Measurements from ENCODE around the gene C19orf25. TPM values are rescaled to one million over a fixed set of nuclear protein-coding genes. Genes with fewer than 3 reads are reported as not detected.
"Not testable (repeated sequence)": the region's sequence is repeated elsewhere in the genome, so short reads cannot be mapped to it uniquely, and the experiment has no call there.

C19orf25 gene
- total RNA-seq, 6 experiments from 2014 or later = 12.2 to 32.7 (median 15.3) TPM

DNA sequence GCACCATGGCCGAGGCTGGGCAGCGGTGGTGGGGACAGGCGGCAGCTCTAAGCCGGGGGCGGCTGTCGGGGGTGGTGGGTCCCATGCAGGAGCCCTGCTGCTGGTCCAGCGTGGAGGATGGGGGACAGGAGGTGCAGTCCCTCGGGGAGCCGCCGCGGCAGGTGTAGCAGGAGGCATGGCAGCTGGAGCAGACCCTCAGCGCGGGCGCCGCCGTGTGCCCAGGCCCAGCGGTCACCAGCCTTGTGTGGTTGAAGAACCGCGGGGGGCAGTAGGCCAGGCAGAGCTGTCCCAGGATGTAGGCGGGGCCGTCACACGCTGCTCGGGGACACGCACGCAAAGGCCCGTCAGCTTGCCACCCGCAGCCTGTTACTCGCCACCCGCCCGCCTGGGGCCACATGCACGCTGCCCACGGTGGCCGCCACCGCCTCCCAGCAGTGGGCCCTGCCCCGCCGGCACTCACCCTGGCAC, 2.9 kb upstream of the C19orf25 start:
- DNase-seq = peak in 2 of 3 donors; percentile 21 to 53
- TF ChIP-seq POLR2A (IDR thresholded peaks at IDR 0.05) = no peak
- TF ChIP-seq, protein P1, sequence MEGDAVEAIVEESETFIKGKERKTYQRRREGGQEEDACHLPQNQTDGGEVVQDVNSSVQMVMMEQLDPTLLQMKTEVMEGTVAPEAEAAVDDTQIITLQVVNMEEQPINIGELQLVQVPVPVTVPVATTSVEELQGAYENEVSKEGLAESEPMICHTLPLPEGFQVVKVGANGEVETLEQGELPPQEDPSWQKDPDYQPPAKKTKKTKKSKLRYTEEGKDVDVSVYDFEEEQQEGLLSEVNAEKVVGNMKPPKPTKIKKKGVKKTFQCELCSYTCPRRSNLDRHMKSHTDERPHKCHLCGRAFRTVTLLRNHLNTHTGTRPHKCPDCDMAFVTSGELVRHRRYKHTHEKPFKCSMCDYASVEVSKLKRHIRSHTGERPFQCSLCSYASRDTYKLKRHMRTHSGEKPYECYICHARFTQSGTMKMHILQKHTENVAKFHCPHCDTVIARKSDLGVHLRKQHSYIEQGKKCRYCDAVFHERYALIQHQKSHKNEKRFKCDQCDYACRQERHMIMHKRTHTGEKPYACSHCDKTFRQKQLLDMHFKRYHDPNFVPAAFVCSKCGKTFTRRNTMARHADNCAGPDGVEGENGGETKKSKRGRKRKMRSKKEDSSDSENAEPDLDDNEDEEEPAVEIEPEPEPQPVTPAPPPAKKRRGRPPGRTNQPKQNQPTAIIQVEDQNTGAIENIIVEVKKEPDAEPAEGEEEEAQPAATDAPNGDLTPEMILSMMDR (IDR thresholded peaks at IDR 0.05) = no peak
- Histone ChIP-seq H3K4me1 (peaks cover 0 to 9% (median 4%) of the 10 kb centered on the region in 4 donors), H3K27me3 (no peaks in the 10 kb centered on the region), H3K27ac (no peak overlapping the region), H3K36me3 (no peaks in the 10 kb centered on the region), H3K9me3 (no peaks in the 10 kb centered on the region), H3K4me3 (no peak overlapping the region)
- no CpG with 5 or more reads among the region's 36 CpGs for WGBS (ENCODE audit: insufficient coverage, low coverage, low lambda C conversion rate, missing lambda C conversion rate)
- ATAC-seq = no peak
- intact Hi-C loops (cut with DNase I) = no loop called here

DNA sequence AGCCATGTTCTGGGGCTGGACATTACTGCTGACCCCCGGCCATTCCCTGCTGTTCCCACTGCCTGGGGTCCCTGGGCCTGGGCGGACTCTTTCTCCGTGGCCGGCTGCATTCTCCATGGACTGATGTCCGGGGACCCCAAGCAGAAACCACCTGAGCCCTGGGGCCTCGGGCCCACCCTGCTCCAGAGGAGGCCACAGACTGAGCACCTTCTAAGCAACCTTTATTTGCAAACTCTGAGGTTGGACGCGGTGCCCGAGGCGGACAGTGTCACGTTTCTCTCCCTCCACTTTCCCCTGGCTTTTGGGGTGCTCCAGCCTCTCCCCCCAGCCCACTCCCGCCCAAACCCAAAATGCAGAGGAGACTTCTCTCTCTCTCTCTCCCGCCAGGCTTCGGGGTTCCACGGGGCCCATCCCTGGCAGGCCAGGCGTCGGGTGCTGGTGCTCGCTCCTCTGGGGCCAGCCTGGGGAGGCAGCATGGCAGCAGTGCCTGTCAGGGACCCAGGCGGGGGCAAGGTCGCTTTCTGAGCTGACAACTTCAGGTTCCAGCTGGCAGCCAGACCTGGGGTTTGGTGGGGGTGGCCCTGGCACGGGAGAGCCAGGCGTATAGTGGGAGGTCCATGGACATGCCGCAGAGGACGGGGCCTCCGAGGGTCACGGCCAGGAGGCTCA, 2.3 kb upstream of the C19orf25 start:
- Histone ChIP-seq H3K4me3 (no peak overlapping the region), H3K27ac (no peak overlapping the region), H3K36me3 (no peaks in the 10 kb centered on the region), H3K27me3 (no peaks in the 10 kb centered on the region), H3K4me1 (peaks cover 0 to 9% (median 4%) of the 10 kb centered on the region in 4 donors), H3K9me3 (no peaks in the 10 kb centered on the region)
- no peak for ATAC-seq
- no peak for TF ChIP-seq POLR2A (IDR thresholded peaks at IDR 0.05)
- TF ChIP-seq, protein P1 (IDR thresholded peaks at IDR 0.05) = no peak
- intact Hi-C loops (cut with DNase I) = no loop called here
- 57% methylated on average over 4 of the region's 26 CpGs for WGBS (ENCODE audit: insufficient coverage, low coverage, low lambda C conversion rate, missing lambda C conversion rate)
- peak in 1 of 3 donors; percentile 52 for DNase-seq

DNA sequence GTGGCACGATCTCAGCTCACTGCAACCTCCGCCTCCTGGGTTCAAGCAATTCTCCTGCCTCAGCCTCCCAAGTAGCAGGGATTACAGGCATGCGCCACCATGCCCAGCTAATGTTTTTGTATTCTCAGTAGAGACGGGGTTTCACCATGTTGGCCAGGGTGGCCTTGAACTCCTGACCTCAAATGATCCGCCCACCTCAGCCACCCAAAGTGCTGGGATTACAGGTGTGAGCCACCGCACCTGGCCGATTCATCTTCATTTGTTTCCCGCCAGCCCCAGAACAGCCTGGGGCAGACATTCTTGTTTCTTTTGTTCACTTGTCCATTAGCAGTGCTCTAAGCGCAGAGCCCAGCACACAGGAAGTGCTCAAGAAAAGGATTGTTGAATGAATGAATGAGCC, 2.0 kb downstream of the C19orf25 start:
- H3K27ac ChIP-seq; H3K9me3 ChIP-seq; DNase-seq; ATAC-seq; H3K36me3 ChIP-seq; H3K27me3 ChIP-seq; H3K4me1 ChIP-seq; intact Hi-C loops (cut with DNase I); H3K4me3 ChIP-seq: not testable (repeated sequence)
- WGBS (ENCODE audit: insufficient coverage, low coverage, low lambda C conversion rate, missing lambda C conversion rate) = 80% methylated on average over 8 of the region's 9 CpGs

DNA sequence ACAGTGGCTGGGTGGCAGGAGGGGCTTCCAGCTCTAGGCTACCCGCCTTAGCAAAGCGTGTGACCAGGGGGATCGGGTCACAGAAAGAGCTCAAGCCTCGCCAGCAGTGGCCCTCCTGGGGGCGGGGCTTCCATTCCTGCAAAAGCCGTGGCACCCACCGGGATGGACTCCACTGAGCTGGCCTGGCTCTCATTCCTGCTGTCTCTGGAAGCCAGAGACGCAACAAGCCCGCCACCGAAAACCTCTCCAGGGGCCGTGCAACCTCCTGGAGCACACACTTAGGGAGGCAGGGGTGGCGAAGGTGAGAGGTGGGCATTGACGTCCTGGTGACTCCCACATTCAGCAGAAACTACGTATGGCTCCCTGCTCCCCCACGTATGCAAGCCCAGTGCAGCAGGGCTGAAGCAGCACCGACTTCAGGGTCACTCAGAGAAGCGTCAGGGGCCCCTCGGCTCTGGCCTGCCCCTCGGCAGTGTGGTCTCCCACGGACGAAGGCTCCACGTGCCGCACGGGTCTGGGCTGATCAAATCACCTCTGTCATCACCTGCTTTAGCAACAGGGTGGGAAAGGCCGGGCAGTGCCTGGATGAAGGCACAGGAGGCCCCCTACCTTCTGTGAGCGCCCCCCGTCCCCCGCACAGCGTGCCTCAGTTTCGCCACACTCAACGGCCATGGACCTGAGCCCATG, 3.1 kb downstream of the C19orf25 start:
- ATAC-seq = no peak
- Histone ChIP-seq H3K27ac (no peak overlapping the region), H3K36me3 (no peaks in the 10 kb centered on the region), H3K9me3 (no peaks in the 10 kb centered on the region), H3K27me3 (peaks cover 0 to 9% of the 10 kb centered on the region in 2 donors), H3K4me1 (peaks cover 0 to 16% (median 7%) of the 10 kb centered on the region in 4 donors), H3K4me3 (no peak overlapping the region)
- no peak for DNase-seq
- TF ChIP-seq, protein P1 (IDR thresholded peaks at IDR 0.05) = no peak
- no peak for TF ChIP-seq POLR2A (IDR thresholded peaks at IDR 0.05)
- whole genome bisulfite sequencing (ENCODE audit: insufficient coverage, low coverage, low lambda C conversion rate, missing lambda C conversion rate) = 80% methylated on average over 1 of the region's 31 CpGs
- intact Hi-C loops (cut with DNase I) = no loop called here

DNA sequence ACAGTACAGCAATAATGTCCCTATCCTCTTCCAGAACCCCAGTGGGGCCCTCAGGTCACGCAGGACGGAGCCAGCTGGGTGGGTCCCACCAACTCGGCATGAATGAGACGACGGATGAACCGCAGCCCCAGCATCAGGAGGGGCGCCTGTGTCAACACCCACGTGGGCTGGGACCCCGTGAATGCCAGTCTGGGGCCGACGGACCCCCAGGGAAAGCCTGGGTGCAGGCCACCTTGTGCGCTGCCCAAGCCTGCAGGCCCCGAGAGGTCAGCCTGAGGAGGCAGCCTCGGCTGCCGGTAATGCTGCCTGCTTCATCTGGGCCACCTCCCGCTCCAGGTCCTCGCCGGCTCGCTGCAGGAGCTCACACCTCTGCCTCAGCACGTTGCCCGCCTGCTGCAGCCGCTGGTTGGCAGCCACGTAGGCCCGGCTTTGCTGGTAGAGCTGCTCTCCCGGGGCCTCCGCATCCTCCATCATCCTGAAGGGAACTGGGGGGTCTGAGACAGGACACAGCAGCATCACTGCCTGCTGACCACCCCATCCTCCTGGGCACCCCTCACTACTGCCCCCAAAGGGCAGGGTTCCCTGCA, 4.2 kb downstream of the C19orf25 start:
- intact Hi-C loops (cut with DNase I) = no loop called here
- no peak overlapping the region for H3K27ac ChIP-seq
- DNase-seq (no peak), ATAC-seq (no peak)
- H3K27me3 ChIP-seq = peaks cover 0 to 18% of the 10 kb centered on the region in 2 donors
- WGBS (ENCODE audit: insufficient coverage, low coverage, low lambda C conversion rate, missing lambda C conversion rate) = no CpG with 5 or more reads among the region's 26 CpGs
- no peak overlapping the region for H3K4me3 ChIP-seq
- H3K36me3 ChIP-seq = no peaks in the 10 kb centered on the region
- H3K4me1 ChIP-seq = peaks cover 0 to 26% (median 13%) of the 10 kb centered on the region in 4 donors
- TF ChIP-seq POLR2A (IDR thresholded peaks at IDR 0.05) = no peak
- TF ChIP-seq, protein P1 (IDR thresholded peaks at IDR 0.05) = no peak
- H3K9me3 ChIP-seq = no peaks in the 10 kb centered on the region

Measured in right lobe of liver (tissue), 6 donors.